ENCODE data around the gene RNU1-1. TPM values are rescaled to one million over a fixed set of nuclear protein-coding genes. Genes with fewer than 3 reads are reported as not detected.
"Not testable (repeated sequence)": the region's sequence is repeated elsewhere in the genome, so short reads cannot be mapped to it uniquely, and the experiment has no call there.

The RNU1-1 gene
- total and polyA plus RNA-seq, 5 donors from 2014 or later: 23.7 to 3,278 TPM; not detected in 3

GRCh38 chr1:16534239-16534828 lies 20.2 kb upstream of the RNU1-1 start:
- H3K4me1 ChIP-seq (ENCODE audit: control insufficient read depth, insufficient read depth, low read length, poor library complexity, severe bottlenecking); H3K4me3 ChIP-seq (ENCODE audit: low read depth, low read length); H3K27ac Mint-ChIP-seq; H3K9me3 ChIP-seq (ENCODE audit: control insufficient read depth in 2 of 2, low read length in 2 of 2); H3K36me3 ChIP-seq (ENCODE audit: control insufficient read depth, insufficient read depth, low read length); H3K27ac ChIP-seq (ENCODE audit: insufficient read depth, low read length, poor library complexity, severe bottlenecking); DNase-seq; H3K36me3 Mint-ChIP-seq; H3K27me3 ChIP-seq (ENCODE audit: control insufficient read depth, insufficient read depth, low read length); ATAC-seq (ENCODE audit: low read depth in 2 of 2); H3K9me3 Mint-ChIP-seq: not testable (repeated sequence)
- Mint-ChIP-seq H3K4me1 (peaks cover 0 to 17% (median under 1%) of the 10 kb centered on the region in 4 donors), H3K4me3 (peak overlapping the region in 2 of 4 donors; percentile 62 to 89), H3K27me3 (peaks cover 52% of the 10 kb centered on the region)

DNA sequence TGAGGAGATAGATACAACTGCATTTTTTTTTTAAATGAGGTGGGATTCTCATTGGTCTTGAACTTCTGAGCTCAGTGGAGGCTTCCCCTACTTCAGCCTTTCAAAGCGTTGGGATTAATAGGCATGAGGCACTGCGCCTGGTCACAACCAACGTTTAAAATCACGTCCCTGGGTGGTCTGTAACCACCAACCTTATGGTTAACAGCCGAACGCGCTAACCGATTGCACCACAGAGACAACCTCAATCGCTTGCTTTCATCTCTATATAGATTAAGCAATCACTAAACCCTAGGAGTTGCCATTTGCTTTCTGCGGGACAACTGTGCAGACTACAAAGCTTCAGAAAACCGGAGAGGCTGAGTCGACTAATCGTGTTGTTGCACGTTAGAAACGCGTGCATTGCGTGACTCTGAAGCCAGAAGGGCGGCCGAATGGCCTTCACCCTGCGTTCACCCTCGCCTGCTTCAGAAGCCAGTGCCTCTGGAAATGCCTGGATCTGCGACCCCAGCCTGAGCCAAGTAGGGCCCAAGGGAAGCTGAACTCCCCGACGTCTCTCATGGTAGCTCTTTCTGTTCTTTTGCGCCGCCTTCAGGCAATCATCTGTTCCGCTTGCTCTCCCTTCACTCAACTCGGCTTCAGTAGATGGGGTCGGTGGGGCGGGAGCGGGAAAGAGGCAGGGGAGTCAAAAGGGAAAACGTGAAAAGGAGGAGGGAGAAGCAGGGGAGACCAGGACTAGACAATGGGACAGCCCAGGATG lies 18.3 kb upstream of the RNU1-1 start:
- H3K4me3 Mint-ChIP-seq: peak overlapping the region in 1 of 4 donors; percentile 43

GRCh38 chr1:16528338-16528737 lies 14.3 kb upstream of the RNU1-1 start:
- H3K27me3 Mint-ChIP-seq: peaks cover 58% of the 10 kb centered on the region
- not testable (repeated sequence) for H3K4me1 Mint-ChIP-seq; H3K4me1 ChIP-seq (ENCODE audit: control insufficient read depth, insufficient read depth, low read length, poor library complexity, severe bottlenecking); H3K4me3 ChIP-seq (ENCODE audit: low read depth, low read length); ATAC-seq (ENCODE audit: low read depth in 2 of 2); H3K27me3 ChIP-seq (ENCODE audit: control insufficient read depth, insufficient read depth, low read length); H3K36me3 Mint-ChIP-seq; H3K9me3 ChIP-seq (ENCODE audit: control insufficient read depth in 2 of 2, low read length in 2 of 2); H3K36me3 ChIP-seq (ENCODE audit: control insufficient read depth, insufficient read depth, low read length); H3K9me3 Mint-ChIP-seq; H3K4me3 Mint-ChIP-seq; H3K27ac ChIP-seq (ENCODE audit: insufficient read depth, low read length, poor library complexity, severe bottlenecking); DNase-seq; H3K27ac Mint-ChIP-seq

More for the DNA sequence above, 18.3 kb upstream of the RNU1-1 start:
- H3K4me3 ChIP-seq (ENCODE audit: low read depth, low read length); H3K27ac Mint-ChIP-seq; H3K36me3 Mint-ChIP-seq; ATAC-seq (ENCODE audit: low read depth in 2 of 2); DNase-seq; H3K27me3 ChIP-seq (ENCODE audit: control insufficient read depth, insufficient read depth, low read length); H3K4me1 ChIP-seq (ENCODE audit: control insufficient read depth, insufficient read depth, low read length, poor library complexity, severe bottlenecking); H3K27ac ChIP-seq (ENCODE audit: insufficient read depth, low read length, poor library complexity, severe bottlenecking); H3K9me3 ChIP-seq (ENCODE audit: control insufficient read depth in 2 of 2, low read length in 2 of 2); H3K9me3 Mint-ChIP-seq; H3K36me3 ChIP-seq (ENCODE audit: control insufficient read depth, insufficient read depth, low read length): not testable (repeated sequence)
- H3K27me3 Mint-ChIP-seq: peaks cover 58% of the 10 kb centered on the region
- peaks cover 0 to 17% (median under 1%) of the 10 kb centered on the region in 4 donors for H3K4me1 Mint-ChIP-seq

DNA sequence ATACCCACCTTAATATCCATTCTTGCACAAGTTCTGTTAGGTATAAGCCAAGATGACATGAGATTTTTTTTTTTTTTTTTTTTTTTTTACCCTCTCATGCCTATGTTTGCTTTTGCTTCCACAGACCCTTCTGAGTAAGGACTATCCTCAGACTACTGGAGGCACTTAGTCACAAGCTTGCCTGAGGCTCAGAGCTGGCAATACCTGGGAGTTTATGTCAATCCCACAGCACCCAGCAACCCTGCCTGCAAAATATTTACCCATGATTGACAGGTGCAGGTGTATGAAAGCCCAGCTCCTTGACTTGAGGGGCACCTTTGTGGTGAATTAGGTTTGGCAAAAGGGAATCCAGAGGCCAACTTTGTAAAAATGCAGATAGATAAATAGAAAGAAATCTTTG lies 11.7 kb upstream of the RNU1-1 start:
- H3K36me3 ChIP-seq (ENCODE audit: control insufficient read depth, insufficient read depth, low read length): not testable (repeated sequence)

GRCh38 chr1:16521679-16522078 lies 7.6 kb upstream of the RNU1-1 start:
- not testable (repeated sequence) for ATAC-seq (ENCODE audit: low read depth in 2 of 2); H3K4me1 ChIP-seq (ENCODE audit: control insufficient read depth, insufficient read depth, low read length, poor library complexity, severe bottlenecking); DNase-seq; H3K4me3 Mint-ChIP-seq; H3K4me3 ChIP-seq (ENCODE audit: low read depth, low read length); H3K4me1 Mint-ChIP-seq; H3K27ac Mint-ChIP-seq; H3K9me3 Mint-ChIP-seq; H3K36me3 ChIP-seq (ENCODE audit: control insufficient read depth, insufficient read depth, low read length); H3K9me3 ChIP-seq (ENCODE audit: control insufficient read depth in 2 of 2, low read length in 2 of 2); H3K27me3 ChIP-seq (ENCODE audit: control insufficient read depth, insufficient read depth, low read length); H3K27ac ChIP-seq (ENCODE audit: insufficient read depth, low read length, poor library complexity, severe bottlenecking); H3K36me3 Mint-ChIP-seq
- peaks cover 70% of the 10 kb centered on the region for H3K27me3 Mint-ChIP-seq

More for the DNA sequence above, 11.7 kb upstream of the RNU1-1 start:
- not testable (repeated sequence) for H3K27ac ChIP-seq (ENCODE audit: insufficient read depth, low read length, poor library complexity, severe bottlenecking); H3K9me3 Mint-ChIP-seq; H3K4me3 ChIP-seq (ENCODE audit: low read depth, low read length); ATAC-seq (ENCODE audit: low read depth in 2 of 2); H3K4me3 Mint-ChIP-seq; H3K9me3 ChIP-seq (ENCODE audit: control insufficient read depth in 2 of 2, low read length in 2 of 2); DNase-seq; H3K4me1 ChIP-seq (ENCODE audit: control insufficient read depth, insufficient read depth, low read length, poor library complexity, severe bottlenecking); H3K36me3 Mint-ChIP-seq; H3K27me3 ChIP-seq (ENCODE audit: control insufficient read depth, insufficient read depth, low read length); H3K4me1 Mint-ChIP-seq; H3K27ac Mint-ChIP-seq
- peaks cover 58% of the 10 kb centered on the region for H3K27me3 Mint-ChIP-seq

DNA sequence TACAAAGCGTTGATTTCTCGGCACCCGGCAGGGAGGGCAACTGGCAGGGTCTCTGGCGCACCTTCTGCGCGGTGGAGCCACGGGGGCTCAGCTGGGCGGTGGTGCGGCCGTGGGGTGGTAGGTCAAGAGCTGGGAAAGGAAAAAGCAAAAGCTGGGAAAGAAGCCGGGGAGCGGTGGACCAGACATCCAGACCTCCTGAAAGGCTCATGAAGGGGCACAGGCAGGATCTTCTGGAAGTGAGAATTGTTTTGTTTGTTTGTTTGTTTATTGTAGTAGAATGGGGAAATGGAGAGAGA lies 7.2 kb upstream of the RNU1-1 start:
- Mint-ChIP-seq H3K36me3 (no peaks in the 10 kb centered on the region), H3K4me3 (no peak overlapping the region), H3K9me3 (no peaks in the 10 kb centered on the region), H3K27ac (peak overlapping the region in 1 of 3 donors; percentile 32), H3K4me1 (peaks cover 0 to 3% (median 0%) of the 10 kb centered on the region in 4 donors), H3K27me3 (peaks cover 67% of the 10 kb centered on the region)
- Histone ChIP-seq H3K4me1 (ENCODE audit: control insufficient read depth, insufficient read depth, low read length, poor library complexity, severe bottlenecking) (no peaks in the 10 kb centered on the region), H3K36me3 (ENCODE audit: control insufficient read depth, insufficient read depth, low read length) (no peaks in the 10 kb centered on the region), H3K4me3 (ENCODE audit: low read depth, low read length) (no peak overlapping the region), H3K27ac (ENCODE audit: insufficient read depth, low read length, poor library complexity, severe bottlenecking) (no peak overlapping the region), H3K9me3 (ENCODE audit: control insufficient read depth in 2 of 2, low read length in 2 of 2) (no peaks in the 10 kb centered on the region), H3K27me3 (ENCODE audit: control insufficient read depth, insufficient read depth, low read length) (peaks cover 3% of the 10 kb centered on the region)
- ATAC-seq (ENCODE audit: low read depth in 2 of 2): no peak
- DNase-seq: no peak

- not testable (repeated sequence) for H3K4me1 ChIP-seq (ENCODE audit: control insufficient read depth, insufficient read depth, low read length, poor library complexity, severe bottlenecking); DNase-seq; ATAC-seq (ENCODE audit: low read depth in 2 of 2); H3K36me3 ChIP-seq (ENCODE audit: control insufficient read depth, insufficient read depth, low read length); H3K9me3 Mint-ChIP-seq; H3K4me3 ChIP-seq (ENCODE audit: low read depth, low read length); H3K9me3 ChIP-seq (ENCODE audit: control insufficient read depth in 2 of 2, low read length in 2 of 2); H3K36me3 Mint-ChIP-seq; H3K27me3 ChIP-seq (ENCODE audit: control insufficient read depth, insufficient read depth, low read length); H3K4me1 Mint-ChIP-seq; H3K27ac ChIP-seq (ENCODE audit: insufficient read depth, low read length, poor library complexity, severe bottlenecking)
- Mint-ChIP-seq H3K27ac (peak overlapping the region in 1 of 3 donors; percentile 32), H3K4me3 (peak overlapping the region in 1 of 4 donors; percentile 55), H3K27me3 (peaks cover 64% of the 10 kb centered on the region)
Measured at GRCh38 chr1:16520435-16521287, 6.6 kb upstream of the RNU1-1 start.

Data from CD4-positive, CD25-positive, alpha-beta regulatory T cell (primary cell).